Measurements from ENCODE around the gene CTPS1.

DNA sequence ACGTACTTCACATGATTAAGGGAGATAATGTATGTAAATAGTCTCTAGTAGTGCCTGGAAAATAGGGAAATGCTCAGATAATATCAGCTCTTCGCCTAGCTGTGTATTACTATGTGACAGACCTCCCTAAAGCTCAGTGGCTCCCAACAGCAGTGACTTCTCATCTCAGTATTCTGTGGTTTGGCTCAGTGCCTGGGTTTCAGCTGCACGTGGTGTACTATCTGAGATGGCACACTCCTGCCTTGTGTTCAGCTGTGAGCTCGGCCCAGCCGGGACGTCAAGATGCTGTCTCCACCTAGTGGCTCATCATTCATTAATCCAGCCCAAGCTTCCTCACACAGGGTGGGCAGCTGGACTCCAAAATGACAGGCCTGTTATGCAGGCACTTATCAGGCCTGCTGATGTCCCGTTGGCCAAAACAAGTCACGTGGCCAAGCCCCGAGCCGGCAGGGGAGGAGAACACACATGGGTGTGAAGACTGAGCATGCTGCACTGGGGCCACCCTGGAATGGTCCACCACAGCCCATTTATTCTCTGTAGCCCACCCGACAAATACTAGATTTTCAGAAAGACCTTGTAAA, 24.2 kb downstream of the CTPS1 start:
- TF ChIP-seq, protein P1, sequence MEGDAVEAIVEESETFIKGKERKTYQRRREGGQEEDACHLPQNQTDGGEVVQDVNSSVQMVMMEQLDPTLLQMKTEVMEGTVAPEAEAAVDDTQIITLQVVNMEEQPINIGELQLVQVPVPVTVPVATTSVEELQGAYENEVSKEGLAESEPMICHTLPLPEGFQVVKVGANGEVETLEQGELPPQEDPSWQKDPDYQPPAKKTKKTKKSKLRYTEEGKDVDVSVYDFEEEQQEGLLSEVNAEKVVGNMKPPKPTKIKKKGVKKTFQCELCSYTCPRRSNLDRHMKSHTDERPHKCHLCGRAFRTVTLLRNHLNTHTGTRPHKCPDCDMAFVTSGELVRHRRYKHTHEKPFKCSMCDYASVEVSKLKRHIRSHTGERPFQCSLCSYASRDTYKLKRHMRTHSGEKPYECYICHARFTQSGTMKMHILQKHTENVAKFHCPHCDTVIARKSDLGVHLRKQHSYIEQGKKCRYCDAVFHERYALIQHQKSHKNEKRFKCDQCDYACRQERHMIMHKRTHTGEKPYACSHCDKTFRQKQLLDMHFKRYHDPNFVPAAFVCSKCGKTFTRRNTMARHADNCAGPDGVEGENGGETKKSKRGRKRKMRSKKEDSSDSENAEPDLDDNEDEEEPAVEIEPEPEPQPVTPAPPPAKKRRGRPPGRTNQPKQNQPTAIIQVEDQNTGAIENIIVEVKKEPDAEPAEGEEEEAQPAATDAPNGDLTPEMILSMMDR (IDR thresholded peaks at IDR 0.05; ENCODE audit: insufficient read depth, low read length), result peak; percentile 47
- TF ChIP-seq POLR2AphosphoS5 (IDR thresholded peaks at IDR 0.05; ENCODE audit: low read depth) (peak; percentile 94), GABPA (IDR thresholded peaks at IDR 0.05; ENCODE audit: low read depth) (no peak), SPI1 (IDR thresholded peaks at IDR 0.05; ENCODE audit: borderline replicate concordance, low read depth) (peak; percentile 76; the same call in 1 of the 2 replicates)

All from HL-60 (cell line).